H9 (cell line): ENCODE measurements around the gene IL1RAPL1. TPM values are rescaled to one million over a fixed set of nuclear protein-coding genes. Genes with fewer than 3 reads are reported as not detected.

Source experiments
- DNase-seq: peaks from one replicate; pipeline ENCODE4 v3.0.0-alpha.2; 2017
- H2AFZ ChIP-seq: one replicate; pipeline ENCODE4 v1.6.1; 2013; ENCODE audit warnings: mild to moderate bottlenecking, low read length, control low read depth, moderate library complexity
- H2AK5ac ChIP-seq: 2 replicates; pipeline ENCODE4 v1.6.1; 2013; ENCODE audit warnings: low read length, control low read depth, mixed read lengths; ENCODE audit not compliant: insufficient read length
- H2BK120ac ChIP-seq: one replicate; pipeline ENCODE4 v1.6.1; 2013; ENCODE audit warnings: low read depth, mild to moderate bottlenecking, low read length, control low read depth, inconsistent platforms; ENCODE audit not compliant: poor library complexity, severe bottlenecking
- H2BK12ac ChIP-seq: 2 replicates; pipeline ENCODE4 v1.6.1; 2013; ENCODE audit warnings: low read length, control low read depth, mixed read lengths, low read depth; ENCODE audit not compliant: insufficient read length
- H2BK15ac ChIP-seq: 2 replicates; pipeline ENCODE4 v1.6.1; 2013; ENCODE audit warnings: low read depth, low read length, control low read depth
- H2BK20ac ChIP-seq: one replicate; pipeline ENCODE4 v1.6.1; 2013; ENCODE audit warnings: low read depth, mild to moderate bottlenecking, low read length, control low read depth, inconsistent platforms; ENCODE audit not compliant: poor library complexity, severe bottlenecking
- H2BK5ac ChIP-seq: 2 replicates; pipeline ENCODE4 v1.6.1; 2013; ENCODE audit warnings: low read length, control low read depth, mixed read lengths; ENCODE audit not compliant: insufficient read length
- H3K14ac ChIP-seq: 2 replicates; pipeline ENCODE4 v1.6.1; 2013; ENCODE audit warnings: low read length, control low read depth; ENCODE audit not compliant: insufficient read depth
- H3K18ac ChIP-seq: 2 replicates; pipeline ENCODE4 v1.6.1; 2013; ENCODE audit warnings: low read depth, mild to moderate bottlenecking, mixed read lengths, low read length, control low read depth; ENCODE audit not compliant: insufficient read length
- H3K23ac ChIP-seq: 2 replicates; pipeline ENCODE4 v1.6.1; 2013; ENCODE audit warnings: low read length, control low read depth, mixed read lengths, low read depth; ENCODE audit not compliant: insufficient read length
- H3K23me2 ChIP-seq: 2 replicates; pipeline ENCODE4 v1.6.1; 2013; ENCODE audit warnings: low read depth, mild to moderate bottlenecking, mixed read lengths, low read length, control low read depth; ENCODE audit not compliant: insufficient read length, poor library complexity, severe bottlenecking
- H3K27ac ChIP-seq: 2 replicates; pipeline ENCODE4 v1.5.1; 2013; ENCODE audit warnings: low read length, control low read depth, mixed read lengths, low read depth; ENCODE audit not compliant: insufficient read length
- H3K27me3 ChIP-seq: 2 replicates; pipeline ENCODE4 v1.6.1; 2013; ENCODE audit warnings: low read length, control low read depth, inconsistent platforms; ENCODE audit not compliant: insufficient read depth
- H3K4ac ChIP-seq: 2 replicates; pipeline ENCODE4 v1.6.1; 2013; ENCODE audit warnings: low read depth, mild to moderate bottlenecking, control low read depth, inconsistent platforms, low read length, moderate library complexity
- H3K4me1 ChIP-seq: 2 replicates; pipeline ENCODE4 v1.6.1; 2013; ENCODE audit warnings: low read length, control low read depth, inconsistent platforms; ENCODE audit not compliant: insufficient read depth
- H3K4me2 ChIP-seq: 2 replicates; pipeline ENCODE4 v1.6.1; 2013; ENCODE audit warnings: low read length, control low read depth, mixed read lengths; ENCODE audit not compliant: insufficient read length, insufficient read depth
- H3K56ac ChIP-seq: 2 replicates; pipeline ENCODE4 v1.6.1; 2013; ENCODE audit warnings: low read depth, mild to moderate bottlenecking, mixed read lengths, low read length, control low read depth; ENCODE audit not compliant: insufficient read length
- H3K79me1 ChIP-seq: 2 replicates; pipeline ENCODE4 v1.6.1; 2013; ENCODE audit warnings: low read depth, mild to moderate bottlenecking, moderate library complexity, low read length, control low read depth, inconsistent platforms; ENCODE audit not compliant: insufficient read depth, poor library complexity, severe bottlenecking
- H3K79me2 ChIP-seq: 2 replicates; pipeline ENCODE4 v1.6.1; 2013; ENCODE audit warnings: low read length, control low read depth, inconsistent platforms; ENCODE audit not compliant: insufficient read depth
- H3K9ac ChIP-seq: 2 replicates; pipeline ENCODE4 v1.6.1; 2013; ENCODE audit warnings: low read length, control low read depth, mixed read lengths; ENCODE audit not compliant: insufficient read length; ENCODE audit errors: extremely low read depth
- H3K9me3 ChIP-seq: one replicate; pipeline ENCODE4 v1.6.1; 2013; ENCODE audit warnings: low read depth, low read length, inconsistent platforms; ENCODE audit not compliant: control insufficient read depth
- H3T11ph ChIP-seq: one replicate; pipeline ENCODE4 v1.6.1; 2013; ENCODE audit warnings: mild to moderate bottlenecking, low read length, control low read depth, inconsistent platforms
- H4K20me1 ChIP-seq: one replicate; pipeline ENCODE4 v1.6.1; 2013; ENCODE audit not compliant: control insufficient read depth, insufficient read length, insufficient read depth
- H4K5ac ChIP-seq: 2 replicates; pipeline ENCODE4 v1.6.1; 2013; ENCODE audit warnings: low read depth, mild to moderate bottlenecking, mixed read lengths, low read length, control low read depth; ENCODE audit not compliant: insufficient read length
- H4K8ac ChIP-seq: replicated peaks from 2 replicates; pipeline ENCODE4 v1.6.1; 2013; ENCODE audit warnings: low read length, control low read depth, mixed read lengths, low read depth; ENCODE audit not compliant: insufficient read length
- H4K91ac ChIP-seq: 2 replicates; pipeline ENCODE4 v1.6.1; 2013; ENCODE audit warnings: low read depth, mild to moderate bottlenecking, moderate library complexity, mixed read lengths, low read length, control low read depth; ENCODE audit not compliant: insufficient read length
- H3K27ac Mint-ChIP-seq, 3 experiments: 2 replicates in 2 of 3; 3 replicates in 1 of 3; pipeline ENCODE4 v1.8.0; 2020 to 2021; ENCODE audit warnings: mixed read lengths in 3 of 3, mild to moderate bottlenecking in 1 of 3, moderate library complexity in 1 of 3
- H3K27me3 Mint-ChIP-seq: 2 replicates; pipeline ENCODE4 v1.8.0; 2021; ENCODE audit warnings: low read depth, mild to moderate bottlenecking, moderate library complexity, mixed read lengths
- H3K36me3 Mint-ChIP-seq, 3 experiments: 2 replicates in 2 of 3; 3 replicates in 1 of 3; pipeline ENCODE4 v1.8.0; 2020 to 2021; ENCODE audit warnings: low read depth in 3 of 3, mixed read lengths in 3 of 3; ENCODE audit not compliant: insufficient read depth in 1 of 3
- H3K4me1 Mint-ChIP-seq, 2 experiments: 2 replicates each; pipeline ENCODE4 v1.8.0; 2020; ENCODE audit warnings: mixed read lengths in 2 of 2
- H3K4me3 Mint-ChIP-seq, 2 experiments: 2 replicates in 1 of 2; 3 replicates in 1 of 2; pipeline ENCODE4 v1.8.0; 2020 to 2021; ENCODE audit warnings: mild to moderate bottlenecking in 2 of 2, mixed read lengths in 2 of 2, moderate library complexity in 1 of 2
- H3K9me3 Mint-ChIP-seq, 2 experiments: 2 replicates in 1 of 2; 3 replicates in 1 of 2; pipeline ENCODE4 v1.8.0; 2020; ENCODE audit warnings: mild to moderate bottlenecking in 2 of 2, mixed read lengths in 2 of 2, moderate library complexity in 1 of 2
- CTCF ChIP-seq: fragments of 200-600 bp; sonication (generic); conservative IDR thresholded peaks from 3 replicates; pipeline ENCODE4 v1.8.0; 2021; ENCODE audit warnings: antibody characterized with exemption, mild to moderate bottlenecking
- WGBS: extraction: QIAGEN DNeasy Blood & Tissue Kit; methylation state at CpG from one replicate; pipeline ENCODE4 v1.1.7; 2013; ENCODE audit warnings: missing lambda C conversion rate, low lambda C conversion rate, mixed read lengths; ENCODE audit not compliant: insufficient read length; ENCODE audit errors: extremely low coverage; 5-methylcytosine and 5-hydroxymethylcytosine counted together
- total RNA-seq: library from RNA; stranded (reverse); gene quantifications from 2 replicates; pipeline ENCODE4 v1.2.1, GENCODE V29; 2021

IL1RAPL1 gene
- total RNA-seq, 1 experiment from 2014 or later: 0.31 TPM

DNA sequence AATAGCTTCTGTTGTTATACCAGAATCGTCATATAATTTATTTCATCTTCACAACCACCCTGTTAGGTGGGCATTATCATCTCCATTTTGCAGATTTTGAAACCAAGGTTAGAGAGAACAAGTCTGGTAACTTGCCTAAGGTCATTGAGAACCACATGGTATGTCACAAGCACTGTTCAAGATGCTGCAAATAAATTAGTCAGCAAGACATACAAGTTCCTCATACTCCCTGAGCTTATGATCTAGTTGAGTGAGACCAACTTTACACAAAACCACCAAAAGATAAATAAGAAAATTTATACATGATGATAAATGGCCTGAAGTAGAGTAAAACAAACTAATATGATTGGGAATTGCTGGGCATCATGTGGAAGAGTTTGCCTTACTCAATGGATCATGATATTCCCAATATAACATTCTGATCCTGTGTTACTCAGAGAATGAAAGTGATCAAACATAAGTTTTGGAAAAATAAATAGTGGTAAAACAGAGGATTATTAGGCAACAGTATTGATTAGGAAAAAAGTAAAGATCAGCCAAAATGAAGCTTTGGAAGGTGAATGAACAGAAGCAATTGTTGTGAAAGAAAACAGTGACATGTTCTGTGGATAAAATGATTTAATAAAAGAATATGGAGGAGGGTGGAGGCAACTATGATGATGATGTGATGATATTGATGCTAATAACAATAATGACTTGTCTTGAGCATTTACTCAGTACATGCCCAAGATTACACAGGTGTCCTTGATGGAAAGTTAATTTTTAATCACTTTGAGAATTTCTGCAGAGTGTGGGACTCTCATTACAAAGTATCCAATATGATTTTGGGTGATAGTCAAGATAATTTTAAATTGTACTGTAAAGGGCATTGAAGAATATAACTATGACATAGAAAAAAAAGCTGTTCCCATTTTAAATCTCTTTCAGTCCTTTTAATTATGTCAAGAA, 34.1 kb upstream of the IL1RAPL1 start:
- H4K8ac ChIP-seq: no peak overlapping the region
- H3K9me3 ChIP-seq: peaks cover 10% of the 10 kb centered on the region
- H4K20me1 ChIP-seq: no peaks in the 10 kb centered on the region
- TF ChIP-seq CTCF: no peak
- no peak overlapping the region for H3T11ph ChIP-seq
- peaks cover 5 to 23% (median 20%) of the 10 kb centered on the region in 3 experiments; a peak in 5 of 7 replicates for H3K36me3 Mint-ChIP-seq
- H3K4me3 Mint-ChIP-seq: no peak overlapping the region; a peak in 1 of 5 replicates
- peaks cover 21 to 66% of the 10 kb centered on the region in 2 experiments for H3K9me3 Mint-ChIP-seq
- no peaks in the 10 kb centered on the region; the same call in 1 of the 2 replicates for H3K27me3 Mint-ChIP-seq
- no peak overlapping the region for H3K14ac ChIP-seq
- no CpG with 5 or more reads among the region's 1 CpG for WGBS
- no peaks in the 10 kb centered on the region for H3K27me3 ChIP-seq
- H2BK20ac ChIP-seq: no peak overlapping the region
- H2AK5ac ChIP-seq: no peak overlapping the region
- no peaks in the 10 kb centered on the region for H3K79me1 ChIP-seq
- no peak overlapping the region for H3K56ac ChIP-seq
- no peak overlapping the region for H2AFZ ChIP-seq
- no peak overlapping the region for H3K18ac ChIP-seq
- H4K5ac ChIP-seq: no peak overlapping the region
- H3K4me1 ChIP-seq: no peaks in the 10 kb centered on the region
- no peak overlapping the region for H4K91ac ChIP-seq
- H3K4ac ChIP-seq: no peak overlapping the region
- no peak overlapping the region for H3K4me2 ChIP-seq
- no peaks in the 10 kb centered on the region for H3K23me2 ChIP-seq
- no peak overlapping the region for H3K27ac Mint-ChIP-seq
- H3K4me1 Mint-ChIP-seq: peaks cover 0 to 13% of the 10 kb centered on the region in 2 experiments; a peak in 2 of 4 replicates
- H2BK15ac ChIP-seq: no peak overlapping the region
- no peak overlapping the region for H3K9ac ChIP-seq
- no peak overlapping the region for H2BK12ac ChIP-seq
- H3K79me2 ChIP-seq: no peaks in the 10 kb centered on the region
- no peak overlapping the region for H3K27ac ChIP-seq
- DNase-seq: no peak
- no peak overlapping the region for H2BK5ac ChIP-seq
- H3K23ac ChIP-seq: no peak overlapping the region
- H2BK120ac ChIP-seq: no peak overlapping the region
